ENCODE results near the gene CYP4F11. TPM values are rescaled to one million over a fixed set of nuclear protein-coding genes. Genes with fewer than 3 reads are reported as not detected.
"Not testable (repeated sequence)": the region's sequence is repeated elsewhere in the genome, so short reads cannot be mapped to it uniquely, and the experiment has no call there.

The CYP4F11 gene
- total RNA-seq, 2 experiments from 2014 or later = not detected

- Mint-ChIP-seq H3K4me1 (no peaks in the 10 kb centered on the region), H3K36me3 (ENCODE audit: low read depth) (no peaks in the 10 kb centered on the region), H3K4me3 (no peak overlapping the region), H3K27ac (no peak overlapping the region), H3K27me3 (peaks cover 15% of the 10 kb centered on the region), H3K9me3 (no peaks in the 10 kb centered on the region)
- ChIA-PET POLR2A (no interaction called here), CTCF (no interaction called here)
- DNase-seq = no peak
These were observed 48.4 kb downstream of the CYP4F11 start for GRCh38 chr19:15885919-15886318.

GRCh38 chr19:15885167-15885566 is 49.2 kb downstream of the CYP4F11 start:
- H3K27me3 Mint-ChIP-seq = peaks cover 17% of the 10 kb centered on the region
- no peak overlapping the region for H3K4me3 Mint-ChIP-seq
- H3K27ac Mint-ChIP-seq = no peak overlapping the region
- H3K4me1 Mint-ChIP-seq = no peaks in the 10 kb centered on the region
- ChIA-PET POLR2A (no interaction called here), CTCF (no interaction called here)
- no peak for DNase-seq
- no peaks in the 10 kb centered on the region for H3K36me3 Mint-ChIP-seq (ENCODE audit: low read depth)
- no peaks in the 10 kb centered on the region for H3K9me3 Mint-ChIP-seq

DNA sequence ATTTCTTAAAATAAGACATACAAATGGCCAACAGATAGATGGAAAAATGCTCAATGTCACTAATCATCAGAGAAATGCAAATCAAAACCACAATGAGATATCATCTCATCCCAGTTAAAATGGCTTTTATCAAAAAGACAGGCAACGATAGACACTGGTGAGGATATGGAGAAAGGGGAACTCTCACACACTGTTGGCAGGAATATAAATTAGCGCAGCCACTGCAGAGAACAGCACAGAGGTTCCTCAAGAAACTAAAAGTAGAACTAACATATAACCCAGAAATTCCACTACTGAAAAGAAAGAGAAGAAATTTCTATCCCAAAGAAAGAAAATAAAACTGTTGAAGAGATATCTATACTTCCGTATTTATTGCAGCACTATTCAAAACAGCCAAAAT is 51.0 kb downstream of the CYP4F11 start:
- H3K9me3 Mint-ChIP-seq; H3K27ac Mint-ChIP-seq; H3K4me3 Mint-ChIP-seq; H3K36me3 Mint-ChIP-seq (ENCODE audit: low read depth); DNase-seq; H3K4me1 Mint-ChIP-seq; POLR2A ChIA-PET; CTCF ChIA-PET: not testable (repeated sequence)
- peaks cover 17% of the 10 kb centered on the region for H3K27me3 Mint-ChIP-seq

DNA sequence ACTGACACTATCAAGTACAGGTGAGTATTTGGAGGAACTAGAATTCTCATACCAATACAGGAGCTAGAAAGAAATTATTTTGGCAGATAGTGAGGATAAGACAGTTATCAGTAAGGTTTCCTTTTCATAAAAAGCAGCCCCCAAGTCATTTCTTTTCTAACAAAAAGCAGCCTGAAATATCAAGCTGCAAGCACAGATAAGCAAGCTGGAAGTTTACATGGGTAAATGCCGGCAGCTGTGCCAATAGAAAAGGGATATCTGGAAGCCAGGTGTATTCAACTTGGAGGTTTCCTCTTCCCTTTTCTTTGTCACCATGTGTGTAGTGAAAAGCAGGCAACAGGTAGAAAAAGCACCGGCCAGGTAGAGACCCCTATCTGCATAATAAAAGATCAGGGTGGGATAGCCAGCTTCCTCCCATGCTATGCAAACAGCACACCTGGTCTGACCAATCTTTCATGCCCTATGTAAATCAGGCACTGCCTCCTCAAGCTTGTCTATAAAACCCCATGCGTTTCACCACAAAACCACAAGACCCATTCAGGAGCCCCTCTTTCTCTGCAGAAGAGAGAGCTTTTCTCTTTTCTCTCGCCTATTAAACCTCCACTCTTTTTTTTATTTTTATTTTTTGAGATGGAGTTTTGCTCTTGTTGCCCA is 59.4 kb downstream of the CYP4F11 start:
- ChIA-PET POLR2A (no interaction called here), CTCF (no interaction called here)
- DNase-seq = no peak
- no peak overlapping the region for H3K4me3 Mint-ChIP-seq
- H3K36me3 Mint-ChIP-seq (ENCODE audit: low read depth) = no peaks in the 10 kb centered on the region
- H3K27me3 Mint-ChIP-seq = peaks cover 23% of the 10 kb centered on the region
- H3K27ac Mint-ChIP-seq = no peak overlapping the region
- peaks cover 4% of the 10 kb centered on the region for H3K4me1 Mint-ChIP-seq
- no peaks in the 10 kb centered on the region for H3K9me3 Mint-ChIP-seq

GRCh38 chr19:15873771-15874170 is 60.6 kb downstream of the CYP4F11 start:
- DNase-seq; H3K4me1 Mint-ChIP-seq; H3K27ac Mint-ChIP-seq; H3K4me3 Mint-ChIP-seq; H3K9me3 Mint-ChIP-seq; CTCF ChIA-PET; H3K36me3 Mint-ChIP-seq (ENCODE audit: low read depth); POLR2A ChIA-PET: not testable (repeated sequence)
- peaks cover 23% of the 10 kb centered on the region for H3K27me3 Mint-ChIP-seq

DNA sequence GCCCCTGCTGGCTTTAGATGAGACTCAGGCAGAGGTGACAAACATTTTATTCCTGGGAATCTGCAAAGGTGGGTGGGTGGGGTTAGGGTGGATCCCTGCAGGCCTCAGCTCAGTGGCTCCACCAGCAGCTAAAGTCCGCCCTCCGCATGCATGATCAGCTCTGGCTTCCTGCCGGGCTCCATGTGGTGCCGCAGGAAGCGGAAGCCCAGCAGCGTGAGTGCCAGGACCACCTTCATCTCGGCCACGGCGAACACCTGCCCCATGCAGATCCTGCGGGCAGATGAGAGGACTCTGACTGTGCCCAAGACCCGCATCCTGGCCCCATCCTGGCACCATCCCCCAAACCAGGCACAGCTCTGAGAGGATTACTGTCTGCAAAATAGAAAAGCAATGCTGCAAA is 62.8 kb downstream of the CYP4F11 start:
- Mint-ChIP-seq H3K36me3 (ENCODE audit: low read depth) (no peaks in the 10 kb centered on the region), H3K9me3 (no peaks in the 10 kb centered on the region), H3K4me3 (no peak overlapping the region), H3K27me3 (peaks cover 22% of the 10 kb centered on the region), H3K4me1 (peaks cover 4% of the 10 kb centered on the region), H3K27ac (no peak overlapping the region)
- DNase-seq = no peak
- CTCF ChIA-PET = interaction anchor here (1.0 kb wide), 1 partner anchor 242 kb away, joined by 4 read pairs; no protein-coding TSS in a partner anchor
- POLR2A ChIA-PET = interaction anchor here (0.7 kb wide), 1 partner anchor 35 kb away, joined by 3 read pairs; no protein-coding TSS in a partner anchor

DNA sequence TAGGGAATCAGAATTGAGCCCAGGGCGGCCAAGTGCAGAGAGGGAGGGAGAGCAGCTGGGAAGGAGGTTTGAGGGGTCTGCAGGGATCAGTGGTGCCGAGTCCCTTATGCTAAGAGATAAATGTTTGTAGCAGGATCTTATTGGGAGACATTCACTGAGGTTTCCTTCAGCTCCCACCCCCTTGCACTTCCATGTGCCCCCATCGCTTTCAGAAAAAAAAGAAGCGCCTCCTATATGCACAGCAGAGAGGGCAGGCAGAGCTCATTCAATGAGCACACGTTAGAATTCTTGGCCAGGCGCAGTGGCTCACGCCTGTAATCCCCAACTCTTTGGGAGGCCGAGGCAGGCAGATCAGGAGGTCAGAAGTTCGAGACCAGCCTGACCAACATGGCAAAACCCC is 64.5 kb downstream of the CYP4F11 start:
- DNase-seq = no peak
- Mint-ChIP-seq H3K9me3 (no peaks in the 10 kb centered on the region), H3K4me1 (peaks cover 4% of the 10 kb centered on the region), H3K27me3 (peaks cover 12% of the 10 kb centered on the region), H3K36me3 (ENCODE audit: low read depth) (no peaks in the 10 kb centered on the region), H3K27ac (no peak overlapping the region), H3K4me3 (no peak overlapping the region)
- POLR2A ChIA-PET = no interaction called here
- CTCF ChIA-PET = interaction anchor here (0.7 to 1.3 kb wide), 2 partner anchors 12 to 240 kb away, joined by 3 read pairs; no protein-coding TSS in a partner anchor

DNA sequence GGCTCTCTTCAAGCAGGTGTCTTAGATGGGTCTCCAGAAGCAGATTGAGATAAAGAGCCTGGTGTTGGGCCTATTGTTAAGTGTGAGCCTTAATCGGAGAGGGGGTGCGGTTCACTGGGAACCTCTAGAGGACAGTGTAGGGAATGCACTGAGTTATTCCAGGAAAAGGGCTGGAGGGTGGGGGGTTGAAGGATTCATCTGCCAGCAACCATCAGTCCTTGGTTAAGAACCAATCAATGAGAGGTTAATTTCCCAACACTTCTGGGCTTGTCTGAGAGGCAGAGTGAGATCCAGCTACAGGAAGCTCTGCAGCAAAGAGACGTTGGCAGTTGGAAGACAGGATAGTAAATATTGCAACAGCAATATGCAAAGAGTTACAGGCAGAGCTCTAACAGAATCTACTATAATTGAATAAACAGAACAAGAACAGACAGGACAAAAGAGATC is 65.2 kb downstream of the CYP4F11 start:
- DNase-seq = peak; percentile 40
- ChIA-PET CTCF (interaction anchor here (0.7 to 1.3 kb wide), 2 partner anchors 12 to 239 kb away, joined by 3 read pairs; no protein-coding TSS in a partner anchor), POLR2A (no interaction called here)
- peaks cover 11% of the 10 kb centered on the region for H3K27me3 Mint-ChIP-seq
- H3K36me3 Mint-ChIP-seq (ENCODE audit: low read depth) = no peaks in the 10 kb centered on the region
- no peak overlapping the region for H3K4me3 Mint-ChIP-seq
- H3K27ac Mint-ChIP-seq = no peak overlapping the region
- no peaks in the 10 kb centered on the region for H3K9me3 Mint-ChIP-seq
- peaks cover 4% of the 10 kb centered on the region for H3K4me1 Mint-ChIP-seq

DNA sequence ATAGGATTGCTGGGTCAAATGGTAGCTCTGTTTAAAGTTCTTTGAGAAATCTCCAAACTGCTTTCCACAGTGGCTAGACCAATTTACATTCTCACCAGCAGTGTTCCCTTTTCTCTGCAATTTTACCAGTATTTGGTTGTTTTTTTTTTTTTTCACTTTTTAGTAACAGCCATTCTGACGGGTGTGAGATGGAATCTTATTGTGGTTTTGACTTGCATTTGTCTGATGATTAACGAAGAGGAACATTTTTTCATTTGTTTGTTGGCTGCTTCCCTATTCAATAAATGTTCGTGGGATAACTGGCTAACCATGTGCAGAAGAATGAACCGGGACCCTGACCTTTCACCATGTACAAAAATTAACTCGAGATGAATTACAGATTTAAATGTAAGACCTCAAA is 67.7 kb downstream of the CYP4F11 start:
- no peak overlapping the region for H3K27ac Mint-ChIP-seq
- DNase-seq = no peak
- no peaks in the 10 kb centered on the region for H3K9me3 Mint-ChIP-seq
- H3K4me1 Mint-ChIP-seq = peaks cover 3% of the 10 kb centered on the region
- no peak overlapping the region for H3K4me3 Mint-ChIP-seq
- H3K36me3 Mint-ChIP-seq (ENCODE audit: low read depth) = no peaks in the 10 kb centered on the region
- ChIA-PET CTCF (no interaction called here), POLR2A (no interaction called here)
- peaks cover 3% of the 10 kb centered on the region for H3K27me3 Mint-ChIP-seq

DNA sequence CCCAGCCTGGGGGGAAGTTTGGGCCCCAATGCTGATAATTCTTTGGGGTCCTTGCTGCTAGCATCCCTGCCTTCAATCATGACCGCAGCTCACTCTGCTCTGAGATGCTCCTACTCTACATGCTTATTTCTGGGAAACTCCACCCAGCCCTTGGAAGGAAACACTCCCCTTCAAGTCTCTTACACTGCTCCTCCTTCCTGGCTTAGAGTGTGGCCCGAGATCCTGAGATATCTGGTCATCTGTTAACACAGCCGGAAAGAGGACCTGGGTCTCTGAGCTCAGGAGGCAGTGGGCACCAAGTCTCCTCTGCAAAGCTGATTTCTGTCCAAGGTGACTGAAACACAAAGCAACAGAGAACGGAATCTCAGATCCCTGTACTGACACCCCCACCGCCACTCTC is 69.5 kb downstream of the CYP4F11 start:
- POLR2A ChIA-PET = no interaction called here
- Mint-ChIP-seq H3K27ac (no peak overlapping the region), H3K4me1 (no peaks in the 10 kb centered on the region), H3K9me3 (no peaks in the 10 kb centered on the region), H3K27me3 (peaks cover 6% of the 10 kb centered on the region), H3K36me3 (ENCODE audit: low read depth) (no peaks in the 10 kb centered on the region), H3K4me3 (no peak overlapping the region)
- DNase-seq = no peak
- CTCF ChIA-PET = no interaction called here

GRCh38 chr19:15863272-15863671 is 71.1 kb downstream of the CYP4F11 start:
- peaks cover 6% of the 10 kb centered on the region for H3K27me3 Mint-ChIP-seq
- no peaks in the 10 kb centered on the region for H3K9me3 Mint-ChIP-seq
- CTCF ChIA-PET = no interaction called here
- POLR2A ChIA-PET = interaction anchor here (0.8 kb wide), 1 partner anchor 27 kb away, joined by 3 read pairs; no protein-coding TSS in a partner anchor
- H3K27ac Mint-ChIP-seq = no peak overlapping the region
- no peaks in the 10 kb centered on the region for H3K4me1 Mint-ChIP-seq
- DNase-seq = no peak
- no peak overlapping the region for H3K4me3 Mint-ChIP-seq
- no peaks in the 10 kb centered on the region for H3K36me3 Mint-ChIP-seq (ENCODE audit: low read depth)

- H3K9me3 Mint-ChIP-seq = no peaks in the 10 kb centered on the region
- H3K36me3 Mint-ChIP-seq (ENCODE audit: low read depth) = no peaks in the 10 kb centered on the region
- no peak for DNase-seq
- ChIA-PET POLR2A (no interaction called here), CTCF (no interaction called here)
- no peak overlapping the region for H3K4me3 Mint-ChIP-seq
- no peaks in the 10 kb centered on the region for H3K4me1 Mint-ChIP-seq
- no peak overlapping the region for H3K27ac Mint-ChIP-seq
- peaks cover 6% of the 10 kb centered on the region for H3K27me3 Mint-ChIP-seq
These were observed 71.9 kb downstream of the CYP4F11 start for GRCh38 chr19:15862444-15862843.

Measured in activated CD4-positive, alpha-beta memory T cell treated with anti-CD3 and anti-CD28 coated beads, Interleukin-2, amount 10 ng/mL, durations not matched to agents 7 days and 5 days (primary cell).